B cell (primary cell): ENCODE measurements around the gene POU2AF1.

ENCODE experiments used
- CTCF ChIP-seq: fragments of 200-600 bp; IDR thresholded peaks from one replicate; pipeline ENCODE4 v1.8.0; 2022; ENCODE audit warnings: antibody characterized with exemption, mild to moderate bottlenecking
- EZH2 ChIP-seq: IDR thresholded peaks from 2 replicates; pipeline ENCODE4 v1.6.1; 2012; ENCODE audit warnings: borderline replicate concordance, low read depth, mild to moderate bottlenecking, moderate library complexity, low read length; ENCODE audit not compliant: insufficient read depth, poor library complexity, severe bottlenecking

- TF ChIP-seq CTCF (no peak), EZH2 (no peak)
Measured at GRCh38 chr11:111302298-111302697, 76.8 kb downstream of the POU2AF1 start.
